Fibroblast of lung (primary cell): Measurements from ENCODE around the gene RXFP1. TPM values are rescaled to one million over a fixed set of nuclear protein-coding genes. Genes with fewer than 3 reads are reported as not detected.
A peak's percentile ranks its signal among the peaks of the same experiment; 100 is the strongest.

Experiments used
- DNase-seq, 2 donors: peaks; one replicate each; pipeline versions ENCODE4 v3.0.0 to v3.0.0-alpha.2; 2010; ENCODE audit warnings: low read depth in 2 of 2
- H2AFZ ChIP-seq: 2 replicates; pipeline ENCODE4 v1.5.1; 2012; ENCODE audit warnings: low read length, control low read depth, inconsistent platforms
- H3K27ac ChIP-seq: 2 replicates; pipeline ENCODE4 v1.5.1; 2011; ENCODE audit warnings: low read length, control low read depth; ENCODE audit not compliant: insufficient read depth
- H3K27me3 ChIP-seq: 2 replicates; pipeline ENCODE4 v1.5.1; 2011; ENCODE audit warnings: mild to moderate bottlenecking, low read length; ENCODE audit not compliant: control insufficient read depth, insufficient read depth
- H3K36me3 ChIP-seq: 2 replicates; pipeline ENCODE4 v1.5.1; 2011; ENCODE audit warnings: low read length; ENCODE audit not compliant: control insufficient read depth, insufficient read depth
- H3K4me1 ChIP-seq: 2 replicates; pipeline ENCODE4 v1.5.1; 2011; ENCODE audit warnings: low read length; ENCODE audit not compliant: control insufficient read depth, insufficient read depth; ENCODE audit errors: extremely low read depth
- H3K4me2 ChIP-seq: 2 replicates; pipeline ENCODE4 v1.5.1; 2011; ENCODE audit warnings: low read length, control low read depth; ENCODE audit not compliant: insufficient read depth; ENCODE audit errors: extremely low read depth
- H3K4me3 ChIP-seq, 4 experiments: fragments of 200-600 bp in 1 of 4; sonication (generic) in 1 of 4; replicated peaks in 1 of 4; 2 replicates each; pipeline ENCODE4 v1.5.1; 2011 to 2016; ENCODE audit warnings: low read length in 4 of 4, low read depth in 3 of 4, mild to moderate bottlenecking in 3 of 4, control low read depth in 2 of 4, inconsistent platforms in 1 of 4, mixed read lengths in 1 of 4; ENCODE audit not compliant: insufficient read depth in 1 of 4; ENCODE audit errors: control extremely low read depth in 1 of 4
- H3K79me2 ChIP-seq: 2 replicates; pipeline ENCODE4 v1.5.1; 2012; ENCODE audit warnings: mild to moderate bottlenecking, low read length, inconsistent platforms; ENCODE audit not compliant: control insufficient read depth, insufficient read depth
- H3K9ac ChIP-seq: 2 replicates; pipeline ENCODE4 v1.5.1; 2011; ENCODE audit warnings: mild to moderate bottlenecking, low read length, control low read depth; ENCODE audit not compliant: insufficient read depth
- H3K9me3 ChIP-seq: 2 replicates; pipeline ENCODE4 v1.5.1; 2012; ENCODE audit warnings: low read depth, low read length; ENCODE audit not compliant: control insufficient read depth, insufficient read depth
- H4K20me1 ChIP-seq: 2 replicates; pipeline ENCODE4 v1.5.1; 2011; ENCODE audit warnings: low read length; ENCODE audit not compliant: control insufficient read depth, insufficient read depth; ENCODE audit errors: extremely low read depth
- EZH2 ChIP-seq: IDR thresholded peaks from 2 replicates; pipeline ENCODE4 v1.5.1; 2012; ENCODE audit warnings: low read length, control low read depth, mild to moderate bottlenecking; ENCODE audit errors: missing control alignments
- polyA plus RNA-seq, 2 donors: library from polyadenylated mRNA; depleted of rRNA in 1 of 2; stranded (reverse) in 1 of 2; unstranded in 1 of 2; fragments of >200 nt; gene quantifications; 2 replicates each; pipeline ENCODE4 v1.2.1, GENCODE V29; 2011 to 2012; ENCODE audit warnings: missing spikeins in 1 of 2
- total RNA-seq: library from RNA; depleted of rRNA; stranded (reverse); fragments of >200 nt; gene quantifications from 2 replicates; pipeline ENCODE4 v1.2.1, GENCODE V29; 2014
- TF ChIP-seq, protein P1 (sequence below), 2 donors: IDR thresholded peaks in 1 of 2; conservative IDR thresholded peaks in 1 of 2; 1 replicate in 1 of 2; 2 replicates in 1 of 2; pipeline ENCODE4 v1.5.1; 2011 to 2012; ENCODE audit warnings: low read length in 2 of 2, control low read depth in 1 of 2, inconsistent platforms in 1 of 2, low read depth in 1 of 2, mild to moderate bottlenecking in 1 of 2

Gene RXFP1
- total and polyA plus RNA-seq, 2 donors (not counting 1 experiment from before 2014, with no cell fraction given): 0.10 to 1.3 TPM

- TF ChIP-seq EZH2: no peak
- TF ChIP-seq, protein P1, sequence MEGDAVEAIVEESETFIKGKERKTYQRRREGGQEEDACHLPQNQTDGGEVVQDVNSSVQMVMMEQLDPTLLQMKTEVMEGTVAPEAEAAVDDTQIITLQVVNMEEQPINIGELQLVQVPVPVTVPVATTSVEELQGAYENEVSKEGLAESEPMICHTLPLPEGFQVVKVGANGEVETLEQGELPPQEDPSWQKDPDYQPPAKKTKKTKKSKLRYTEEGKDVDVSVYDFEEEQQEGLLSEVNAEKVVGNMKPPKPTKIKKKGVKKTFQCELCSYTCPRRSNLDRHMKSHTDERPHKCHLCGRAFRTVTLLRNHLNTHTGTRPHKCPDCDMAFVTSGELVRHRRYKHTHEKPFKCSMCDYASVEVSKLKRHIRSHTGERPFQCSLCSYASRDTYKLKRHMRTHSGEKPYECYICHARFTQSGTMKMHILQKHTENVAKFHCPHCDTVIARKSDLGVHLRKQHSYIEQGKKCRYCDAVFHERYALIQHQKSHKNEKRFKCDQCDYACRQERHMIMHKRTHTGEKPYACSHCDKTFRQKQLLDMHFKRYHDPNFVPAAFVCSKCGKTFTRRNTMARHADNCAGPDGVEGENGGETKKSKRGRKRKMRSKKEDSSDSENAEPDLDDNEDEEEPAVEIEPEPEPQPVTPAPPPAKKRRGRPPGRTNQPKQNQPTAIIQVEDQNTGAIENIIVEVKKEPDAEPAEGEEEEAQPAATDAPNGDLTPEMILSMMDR (conservative IDR thresholded peaks at IDR 0.05 in 1 of 2, IDR thresholded peaks at IDR 0.05 in 1 of 2; ENCODE audit: low read depth in 1 of 2, low read length in 2 of 2): no peak
- Histone ChIP-seq H3K9me3 (no peaks in the 10 kb centered on the region), H3K4me1 (no peaks in the 10 kb centered on the region), H4K20me1 (no peaks in the 10 kb centered on the region), H3K4me3 (no peak overlapping the region), H3K79me2 (no peaks in the 10 kb centered on the region), H3K9ac (no peak overlapping the region), H2AFZ (no peak overlapping the region), H3K36me3 (no peaks in the 10 kb centered on the region), H3K27ac (no peak overlapping the region), H3K27me3 (no peaks in the 10 kb centered on the region), H3K4me2 (no peak overlapping the region)
- no peak for DNase-seq
Observed at GRCh38 chr4:158606969-158607368, 85.3 kb downstream of the RXFP1 start.

DNA sequence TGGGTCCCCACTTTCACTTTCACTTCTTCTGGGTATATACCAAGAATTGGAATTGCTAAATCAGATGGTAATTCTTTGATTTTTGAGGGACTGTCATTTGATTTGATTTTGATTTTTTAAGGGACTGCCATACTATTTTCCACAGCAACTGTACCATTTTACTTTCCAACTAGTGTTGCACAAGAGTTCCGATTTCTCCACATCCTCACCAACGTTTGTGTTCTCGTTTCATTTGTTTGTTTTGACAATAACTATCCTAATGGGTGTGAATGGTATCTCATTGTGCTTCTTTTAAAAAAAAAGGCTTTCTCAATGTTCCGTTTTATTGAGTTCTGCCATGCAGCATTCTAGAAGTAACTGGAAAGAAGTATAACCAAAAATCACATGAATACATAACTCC is 87.4 kb downstream of the RXFP1 start:
- Histone ChIP-seq H2AFZ (no peak overlapping the region), H3K27me3 (no peaks in the 10 kb centered on the region), H3K4me2 (no peak overlapping the region)

GRCh38 chr4:158610790-158611189 is 89.1 kb downstream of the RXFP1 start:
- no peaks in the 10 kb centered on the region for H3K36me3 ChIP-seq
- no peak overlapping the region for H3K4me3 ChIP-seq
- no peak overlapping the region for H3K9ac ChIP-seq
- no peak overlapping the region for H2AFZ ChIP-seq
- DNase-seq: peak; percentile 6 to 14
- H3K79me2 ChIP-seq: no peaks in the 10 kb centered on the region
- H3K4me1 ChIP-seq: no peaks in the 10 kb centered on the region
- H3K4me2 ChIP-seq: no peak overlapping the region
- H3K9me3 ChIP-seq: no peaks in the 10 kb centered on the region
- no peak overlapping the region for H3K27ac ChIP-seq
- TF ChIP-seq, protein P1 (conservative IDR thresholded peaks at IDR 0.05 in 1 of 2, IDR thresholded peaks at IDR 0.05 in 1 of 2; ENCODE audit: low read depth in 1 of 2, low read length in 2 of 2): no peak
- no peak for TF ChIP-seq EZH2
- H3K27me3 ChIP-seq: no peaks in the 10 kb centered on the region
- H4K20me1 ChIP-seq: no peaks in the 10 kb centered on the region

More for the DNA sequence above, 87.4 kb downstream of the RXFP1 start:
- Histone ChIP-seq H3K27ac (no peak overlapping the region), H3K79me2 (no peaks in the 10 kb centered on the region), H4K20me1 (no peaks in the 10 kb centered on the region), H3K9ac (no peak overlapping the region), H3K9me3 (no peaks in the 10 kb centered on the region), H3K4me3 (no peak overlapping the region), H3K4me1 (no peaks in the 10 kb centered on the region), H3K36me3 (no peaks in the 10 kb centered on the region)
- DNase-seq: no peak
- TF ChIP-seq, protein P1 (conservative IDR thresholded peaks at IDR 0.05 in 1 of 2, IDR thresholded peaks at IDR 0.05 in 1 of 2; ENCODE audit: low read depth in 1 of 2, low read length in 2 of 2): no peak
- TF ChIP-seq EZH2: no peak
